ENCODE data around the gene KLF16. TPM values are rescaled to one million over a fixed set of nuclear protein-coding genes. Genes with fewer than 3 reads are reported as not detected.

The KLF16 gene
- total and polyA plus RNA-seq, 2 experiments from 2014 or later, result 6.4 to 16.0 TPM

DNA sequence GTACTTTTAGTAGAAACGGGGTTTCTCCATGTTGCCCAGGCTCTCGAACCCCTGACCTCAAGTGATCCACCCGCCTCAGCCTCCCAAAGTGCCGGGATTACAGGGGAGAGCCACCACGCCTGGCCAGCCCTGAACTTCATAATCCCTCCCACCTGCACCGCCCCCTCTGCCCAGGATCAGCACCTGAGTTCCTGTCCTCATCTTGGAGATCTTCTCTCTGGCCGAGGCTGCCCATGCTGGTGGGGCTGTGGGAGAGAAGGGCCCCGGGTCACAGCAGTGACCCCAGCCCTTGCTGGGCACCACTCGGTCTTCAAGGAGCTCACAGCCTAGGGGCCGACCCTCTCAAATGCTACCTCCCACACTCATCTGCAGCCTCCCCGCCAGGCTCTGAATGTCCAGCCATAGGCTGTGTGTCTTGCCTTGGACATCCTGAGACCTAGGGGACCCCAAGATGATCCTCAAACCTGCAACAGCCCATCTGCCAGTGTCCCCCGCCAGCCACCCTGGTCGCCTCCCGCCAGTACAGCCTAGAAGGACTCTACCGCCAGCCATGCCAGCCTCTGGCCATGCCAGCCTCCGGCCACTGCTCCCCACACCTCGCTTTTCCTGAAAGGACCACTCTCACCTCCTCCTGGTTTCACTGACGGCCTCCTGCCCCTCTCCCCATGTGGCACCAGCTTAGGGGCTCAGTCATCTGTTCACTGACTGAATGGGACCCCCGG lies 52.8 kb downstream of the KLF16 start:
- H3K4me1 ChIP-seq (ENCODE audit: insufficient read depth), result peaks cover 5% of the 10 kb centered on the region
- no peak for DNase-seq (ENCODE audit: low spot score)
- no peaks in the 10 kb centered on the region for H3K36me3 ChIP-seq (replicated peaks; ENCODE audit: insufficient read depth, low read depth)

DNA sequence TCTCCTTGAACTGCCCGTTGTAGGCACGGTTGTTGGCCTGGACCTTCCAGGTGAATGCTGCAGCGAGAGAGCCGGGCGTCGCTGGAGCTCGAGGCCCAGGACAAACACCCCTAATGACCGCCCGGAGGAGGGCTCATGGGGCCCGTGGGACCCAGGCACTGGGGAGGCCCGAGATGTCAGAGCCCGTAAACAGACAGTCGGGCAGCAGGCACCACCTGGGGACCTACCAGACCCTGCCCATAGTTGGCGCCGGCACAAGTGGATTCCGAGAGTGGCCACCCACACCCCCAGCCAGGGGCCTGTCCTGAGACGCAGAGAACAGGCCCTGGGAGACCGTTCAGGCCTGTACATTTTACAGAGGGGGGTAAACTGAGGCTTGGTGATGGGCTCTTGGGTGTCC lies 53.7 kb downstream of the KLF16 start:
- Histone ChIP-seq H3K79me2 (no peaks in the 10 kb centered on the region), H4K20me1 (ENCODE audit: insufficient read depth, poor library complexity, severe bottlenecking) (no peaks in the 10 kb centered on the region), H3K27me3 (no peaks in the 10 kb centered on the region), H3K4me3 (no peak overlapping the region), H2AFZ (no peak overlapping the region), H3K27ac (no peak overlapping the region), H3K9me2 (replicated peaks; ENCODE audit: insufficient read depth) (no peaks in the 10 kb centered on the region), H3K4me2 (no peak overlapping the region), H3K4me1 (ENCODE audit: insufficient read depth) (peaks cover 5% of the 10 kb centered on the region), H3K36me3 (replicated peaks; ENCODE audit: insufficient read depth, low read depth) (no peaks in the 10 kb centered on the region), H3K9me3 (ENCODE audit: low read depth) (no peaks in the 10 kb centered on the region)
- no peak for DNase-seq (ENCODE audit: low spot score)
- no peak for TF ChIP-seq EZH2 (IDR thresholded peaks at IDR 0.05; ENCODE audit: borderline replicate concordance)
- no peak for TF ChIP-seq EZH2phosphoT487 (IDR thresholded peaks at IDR 0.05; ENCODE audit: low read depth, severe bottlenecking, unreplicated experiment)
- TF ChIP-seq, protein P1, sequence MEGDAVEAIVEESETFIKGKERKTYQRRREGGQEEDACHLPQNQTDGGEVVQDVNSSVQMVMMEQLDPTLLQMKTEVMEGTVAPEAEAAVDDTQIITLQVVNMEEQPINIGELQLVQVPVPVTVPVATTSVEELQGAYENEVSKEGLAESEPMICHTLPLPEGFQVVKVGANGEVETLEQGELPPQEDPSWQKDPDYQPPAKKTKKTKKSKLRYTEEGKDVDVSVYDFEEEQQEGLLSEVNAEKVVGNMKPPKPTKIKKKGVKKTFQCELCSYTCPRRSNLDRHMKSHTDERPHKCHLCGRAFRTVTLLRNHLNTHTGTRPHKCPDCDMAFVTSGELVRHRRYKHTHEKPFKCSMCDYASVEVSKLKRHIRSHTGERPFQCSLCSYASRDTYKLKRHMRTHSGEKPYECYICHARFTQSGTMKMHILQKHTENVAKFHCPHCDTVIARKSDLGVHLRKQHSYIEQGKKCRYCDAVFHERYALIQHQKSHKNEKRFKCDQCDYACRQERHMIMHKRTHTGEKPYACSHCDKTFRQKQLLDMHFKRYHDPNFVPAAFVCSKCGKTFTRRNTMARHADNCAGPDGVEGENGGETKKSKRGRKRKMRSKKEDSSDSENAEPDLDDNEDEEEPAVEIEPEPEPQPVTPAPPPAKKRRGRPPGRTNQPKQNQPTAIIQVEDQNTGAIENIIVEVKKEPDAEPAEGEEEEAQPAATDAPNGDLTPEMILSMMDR (IDR thresholded peaks at IDR 0.05; ENCODE audit: poor library complexity), result no peak
- 89% methylated on average over 18 of the region's 18 CpGs for WGBS (ENCODE audit: low lambda C conversion rate, missing lambda C conversion rate)

More for the DNA sequence above, 52.8 kb downstream of the KLF16 start:
- Histone ChIP-seq H2AFZ (no peak overlapping the region), H3K9me2 (replicated peaks; ENCODE audit: insufficient read depth) (no peaks in the 10 kb centered on the region), H4K20me1 (ENCODE audit: insufficient read depth, poor library complexity, severe bottlenecking) (no peaks in the 10 kb centered on the region), H3K4me2 (no peak overlapping the region), H3K9me3 (ENCODE audit: low read depth) (no peaks in the 10 kb centered on the region), H3K27me3 (no peaks in the 10 kb centered on the region), H3K4me3 (no peak overlapping the region), H3K27ac (no peak overlapping the region), H3K79me2 (no peaks in the 10 kb centered on the region)
- 92% methylated on average over 19 of the region's 19 CpGs for WGBS (ENCODE audit: low lambda C conversion rate, missing lambda C conversion rate)
- TF ChIP-seq EZH2 (IDR thresholded peaks at IDR 0.05; ENCODE audit: borderline replicate concordance) (no peak), EZH2phosphoT487 (IDR thresholded peaks at IDR 0.05; ENCODE audit: low read depth, severe bottlenecking, unreplicated experiment) (no peak)
- TF ChIP-seq, protein P1 (IDR thresholded peaks at IDR 0.05; ENCODE audit: poor library complexity), result no peak

DNA sequence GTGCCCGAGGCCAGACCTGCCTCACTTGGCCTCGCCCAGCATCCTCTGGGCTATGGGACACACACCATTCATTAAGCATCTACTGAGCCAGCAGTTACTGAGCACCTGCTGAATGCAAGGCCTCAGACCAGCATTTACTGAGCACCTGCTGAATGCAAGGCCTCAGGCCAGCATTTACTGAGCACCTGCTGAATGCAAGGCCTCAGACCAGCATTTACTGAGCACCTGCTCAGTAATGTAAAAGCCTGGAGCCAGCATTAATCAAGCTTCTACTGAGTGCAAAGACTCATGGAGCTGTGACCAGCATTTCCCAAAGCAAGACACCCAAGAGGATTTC lies 55.0 kb downstream of the KLF16 start:
- H3K27ac ChIP-seq, result no peak overlapping the region
- H3K27me3 ChIP-seq, result no peaks in the 10 kb centered on the region
- TF ChIP-seq EZH2 (IDR thresholded peaks at IDR 0.05; ENCODE audit: borderline replicate concordance) (no peak), EZH2phosphoT487 (IDR thresholded peaks at IDR 0.05; ENCODE audit: low read depth, severe bottlenecking, unreplicated experiment) (no peak)
- TF ChIP-seq, protein P1 (IDR thresholded peaks at IDR 0.05; ENCODE audit: poor library complexity), result no peak
- 96% methylated on average over 2 of the region's 2 CpGs for WGBS (ENCODE audit: low lambda C conversion rate, missing lambda C conversion rate)
- H3K4me3 ChIP-seq, result no peak overlapping the region
- no peaks in the 10 kb centered on the region for H3K79me2 ChIP-seq
- H4K20me1 ChIP-seq (ENCODE audit: insufficient read depth, poor library complexity, severe bottlenecking), result no peaks in the 10 kb centered on the region
- no peak for DNase-seq (ENCODE audit: low spot score)
- no peaks in the 10 kb centered on the region for H3K9me2 ChIP-seq (replicated peaks; ENCODE audit: insufficient read depth)
- no peak overlapping the region for H2AFZ ChIP-seq
- H3K9me3 ChIP-seq (ENCODE audit: low read depth), result no peaks in the 10 kb centered on the region
- H3K4me2 ChIP-seq, result no peak overlapping the region
- no peaks in the 10 kb centered on the region for H3K36me3 ChIP-seq (replicated peaks; ENCODE audit: insufficient read depth, low read depth)
- H3K4me1 ChIP-seq (ENCODE audit: insufficient read depth), result peaks cover 4% of the 10 kb centered on the region

All from hepatocyte (in vitro differentiated cells).